Measurements from ENCODE around the gene KIAA1671.

KIAA1671 gene

GRCh38 chr22:25048659-25049647 is 96.4 kb downstream of the KIAA1671 start:
- DNase-seq: peak; percentile 70

- DNase-seq: no peak
Observed at GRCh38 chr22:25049770-25050169, 97.3 kb downstream of the KIAA1671 start.

GRCh38 chr22:25050566-25050965 is 98.0 kb downstream of the KIAA1671 start:
- no peak for DNase-seq

- DNase-seq: no peak
Observed at GRCh38 chr22:25051073-25051472, 98.6 kb downstream of the KIAA1671 start.

GRCh38 chr22:25051983-25052710 is 99.6 kb downstream of the KIAA1671 start:
- no peak for DNase-seq

- DNase-seq: no peak
Observed at GRCh38 chr22:25053153-25053805, 100.8 kb downstream of the KIAA1671 start.

- DNase-seq: no peak
Observed at GRCh38 chr22:25054943-25055511, 102.5 kb downstream of the KIAA1671 start.

GRCh38 chr22:25057013-25057881 is 104.7 kb downstream of the KIAA1671 start:
- DNase-seq: peak; percentile 74

- no peak for DNase-seq
Observed at GRCh38 chr22:25059438-25059837, 106.9 kb downstream of the KIAA1671 start.

GRCh38 chr22:25060522-25061071 is 108.1 kb downstream of the KIAA1671 start:
- DNase-seq: no peak

- DNase-seq: no peak
Observed at GRCh38 chr22:25061134-25061533, 108.6 kb downstream of the KIAA1671 start.

GRCh38 chr22:25061605-25062376 is 109.3 kb downstream of the KIAA1671 start:
- DNase-seq: no peak

- DNase-seq: peak; percentile 83
Observed at GRCh38 chr22:25062386-25063085, 110.0 kb downstream of the KIAA1671 start.

- DNase-seq: no peak
Observed at GRCh38 chr22:25064894-25065560, 112.5 kb downstream of the KIAA1671 start.

GRCh38 chr22:25066861-25067435 is 114.4 kb downstream of the KIAA1671 start:
- no peak for DNase-seq

- peak; percentile 82 for DNase-seq
Observed at GRCh38 chr22:25067851-25068421, 115.4 kb downstream of the KIAA1671 start.

GRCh38 chr22:25068707-25069106 is 116.2 kb downstream of the KIAA1671 start:
- DNase-seq: peak; percentile 23

- no peak for DNase-seq
Observed at GRCh38 chr22:25069426-25069757, 116.9 kb downstream of the KIAA1671 start.

Data from activated CD4-positive, alpha-beta T cell treated with anti-CD3 and anti-CD28 coated beads, Interleukin-2, amount 50 U/mL, for 1 hour (primary cell).